ENCODE measurements around the gene RIC8A. TPM values are rescaled to one million over a fixed set of nuclear protein-coding genes. Genes with fewer than 3 reads are reported as not detected.

RIC8A gene
- total and polyA plus RNA-seq, 9 of the 15 experiments (the other 6 are each of a cell fraction or from before 2014, with no cell fraction given) = 10.7 to 108 (median 72.1) TPM

DNA sequence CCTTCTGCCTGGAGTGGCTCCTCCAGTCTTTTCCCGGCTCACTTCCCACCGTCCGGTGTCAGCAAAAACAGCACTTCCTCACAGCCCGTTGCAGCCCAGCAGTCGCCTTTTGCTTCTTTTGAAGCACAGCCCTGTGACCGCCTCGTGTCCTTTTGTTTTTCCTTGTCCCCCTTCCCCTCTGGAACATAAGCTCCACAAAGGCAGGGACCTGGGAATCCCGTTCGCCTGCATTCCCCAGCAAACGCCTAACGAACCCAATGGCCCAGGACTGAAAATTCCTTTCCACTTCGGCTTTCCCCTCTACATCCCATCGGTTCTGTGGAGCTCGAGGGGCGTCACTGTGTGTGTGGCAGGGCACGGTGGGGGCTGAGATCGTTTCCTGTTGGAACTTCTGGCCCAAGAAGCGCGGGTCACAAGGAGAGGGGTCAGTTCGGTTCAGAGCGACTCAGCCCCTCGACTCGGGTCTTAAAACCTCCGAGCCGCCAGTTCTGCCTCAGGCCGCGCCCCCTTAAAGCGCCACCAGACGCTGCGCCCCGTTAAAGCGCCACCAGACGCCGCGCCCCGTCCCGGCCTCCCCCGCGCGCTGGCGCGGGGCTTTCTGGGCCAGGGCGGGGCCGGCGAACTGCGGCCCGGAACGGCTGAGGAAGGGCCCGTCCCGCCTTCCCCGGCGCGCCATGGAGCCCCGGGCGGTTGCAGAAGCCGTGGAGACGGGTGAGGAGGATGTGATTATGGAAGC, 841 bp downstream of the RIC8A start (continued):
- TF ChIP-seq, protein P1, sequence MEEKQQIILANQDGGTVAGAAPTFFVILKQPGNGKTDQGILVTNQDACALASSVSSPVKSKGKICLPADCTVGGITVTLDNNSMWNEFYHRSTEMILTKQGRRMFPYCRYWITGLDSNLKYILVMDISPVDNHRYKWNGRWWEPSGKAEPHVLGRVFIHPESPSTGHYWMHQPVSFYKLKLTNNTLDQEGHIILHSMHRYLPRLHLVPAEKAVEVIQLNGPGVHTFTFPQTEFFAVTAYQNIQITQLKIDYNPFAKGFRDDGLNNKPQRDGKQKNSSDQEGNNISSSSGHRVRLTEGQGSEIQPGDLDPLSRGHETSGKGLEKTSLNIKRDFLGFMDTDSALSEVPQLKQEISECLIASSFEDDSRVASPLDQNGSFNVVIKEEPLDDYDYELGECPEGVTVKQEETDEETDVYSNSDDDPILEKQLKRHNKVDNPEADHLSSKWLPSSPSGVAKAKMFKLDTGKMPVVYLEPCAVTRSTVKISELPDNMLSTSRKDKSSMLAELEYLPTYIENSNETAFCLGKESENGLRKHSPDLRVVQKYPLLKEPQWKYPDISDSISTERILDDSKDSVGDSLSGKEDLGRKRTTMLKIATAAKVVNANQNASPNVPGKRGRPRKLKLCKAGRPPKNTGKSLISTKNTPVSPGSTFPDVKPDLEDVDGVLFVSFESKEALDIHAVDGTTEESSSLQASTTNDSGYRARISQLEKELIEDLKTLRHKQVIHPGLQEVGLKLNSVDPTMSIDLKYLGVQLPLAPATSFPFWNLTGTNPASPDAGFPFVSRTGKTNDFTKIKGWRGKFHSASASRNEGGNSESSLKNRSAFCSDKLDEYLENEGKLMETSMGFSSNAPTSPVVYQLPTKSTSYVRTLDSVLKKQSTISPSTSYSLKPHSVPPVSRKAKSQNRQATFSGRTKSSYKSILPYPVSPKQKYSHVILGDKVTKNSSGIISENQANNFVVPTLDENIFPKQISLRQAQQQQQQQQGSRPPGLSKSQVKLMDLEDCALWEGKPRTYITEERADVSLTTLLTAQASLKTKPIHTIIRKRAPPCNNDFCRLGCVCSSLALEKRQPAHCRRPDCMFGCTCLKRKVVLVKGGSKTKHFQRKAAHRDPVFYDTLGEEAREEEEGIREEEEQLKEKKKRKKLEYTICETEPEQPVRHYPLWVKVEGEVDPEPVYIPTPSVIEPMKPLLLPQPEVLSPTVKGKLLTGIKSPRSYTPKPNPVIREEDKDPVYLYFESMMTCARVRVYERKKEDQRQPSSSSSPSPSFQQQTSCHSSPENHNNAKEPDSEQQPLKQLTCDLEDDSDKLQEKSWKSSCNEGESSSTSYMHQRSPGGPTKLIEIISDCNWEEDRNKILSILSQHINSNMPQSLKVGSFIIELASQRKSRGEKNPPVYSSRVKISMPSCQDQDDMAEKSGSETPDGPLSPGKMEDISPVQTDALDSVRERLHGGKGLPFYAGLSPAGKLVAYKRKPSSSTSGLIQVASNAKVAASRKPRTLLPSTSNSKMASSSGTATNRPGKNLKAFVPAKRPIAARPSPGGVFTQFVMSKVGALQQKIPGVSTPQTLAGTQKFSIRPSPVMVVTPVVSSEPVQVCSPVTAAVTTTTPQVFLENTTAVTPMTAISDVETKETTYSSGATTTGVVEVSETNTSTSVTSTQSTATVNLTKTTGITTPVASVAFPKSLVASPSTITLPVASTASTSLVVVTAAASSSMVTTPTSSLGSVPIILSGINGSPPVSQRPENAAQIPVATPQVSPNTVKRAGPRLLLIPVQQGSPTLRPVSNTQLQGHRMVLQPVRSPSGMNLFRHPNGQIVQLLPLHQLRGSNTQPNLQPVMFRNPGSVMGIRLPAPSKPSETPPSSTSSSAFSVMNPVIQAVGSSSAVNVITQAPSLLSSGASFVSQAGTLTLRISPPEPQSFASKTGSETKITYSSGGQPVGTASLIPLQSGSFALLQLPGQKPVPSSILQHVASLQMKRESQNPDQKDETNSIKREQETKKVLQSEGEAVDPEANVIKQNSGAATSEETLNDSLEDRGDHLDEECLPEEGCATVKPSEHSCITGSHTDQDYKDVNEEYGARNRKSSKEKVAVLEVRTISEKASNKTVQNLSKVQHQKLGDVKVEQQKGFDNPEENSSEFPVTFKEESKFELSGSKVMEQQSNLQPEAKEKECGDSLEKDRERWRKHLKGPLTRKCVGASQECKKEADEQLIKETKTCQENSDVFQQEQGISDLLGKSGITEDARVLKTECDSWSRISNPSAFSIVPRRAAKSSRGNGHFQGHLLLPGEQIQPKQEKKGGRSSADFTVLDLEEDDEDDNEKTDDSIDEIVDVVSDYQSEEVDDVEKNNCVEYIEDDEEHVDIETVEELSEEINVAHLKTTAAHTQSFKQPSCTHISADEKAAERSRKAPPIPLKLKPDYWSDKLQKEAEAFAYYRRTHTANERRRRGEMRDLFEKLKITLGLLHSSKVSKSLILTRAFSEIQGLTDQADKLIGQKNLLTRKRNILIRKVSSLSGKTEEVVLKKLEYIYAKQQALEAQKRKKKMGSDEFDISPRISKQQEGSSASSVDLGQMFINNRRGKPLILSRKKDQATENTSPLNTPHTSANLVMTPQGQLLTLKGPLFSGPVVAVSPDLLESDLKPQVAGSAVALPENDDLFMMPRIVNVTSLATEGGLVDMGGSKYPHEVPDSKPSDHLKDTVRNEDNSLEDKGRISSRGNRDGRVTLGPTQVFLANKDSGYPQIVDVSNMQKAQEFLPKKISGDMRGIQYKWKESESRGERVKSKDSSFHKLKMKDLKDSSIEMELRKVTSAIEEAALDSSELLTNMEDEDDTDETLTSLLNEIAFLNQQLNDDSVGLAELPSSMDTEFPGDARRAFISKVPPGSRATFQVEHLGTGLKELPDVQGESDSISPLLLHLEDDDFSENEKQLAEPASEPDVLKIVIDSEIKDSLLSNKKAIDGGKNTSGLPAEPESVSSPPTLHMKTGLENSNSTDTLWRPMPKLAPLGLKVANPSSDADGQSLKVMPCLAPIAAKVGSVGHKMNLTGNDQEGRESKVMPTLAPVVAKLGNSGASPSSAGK (IDR thresholded peaks at IDR 0.05) = no peak
- TF ChIP-seq SIN3A (IDR thresholded peaks at IDR 0.05; ENCODE audit: borderline replicate concordance in 2 of 2, control insufficient read depth in 1 of 2, low read depth in 2 of 2, low read length in 2 of 2) (peak; percentile 82 to 89; a peak in 2 of 4 replicates), KDM5B (IDR thresholded peaks at IDR 0.05; ENCODE audit: insufficient replicate concordance, low read depth, low read length) (peak; percentile 67), HCFC1 (IDR thresholded peaks at IDR 0.05; ENCODE audit: low read depth, low read length) (peak; percentile 62), ZNF695 (CRISPR knock-in tag; IDR thresholded peaks at IDR 0.05) (no peak), GABPB2 (CRISPR knock-in tag; conservative IDR thresholded peaks at IDR 0.05) (no peak), RFX1 (IDR thresholded peaks at IDR 0.05) (no peak)
- TF ChIP-seq, protein P2, sequence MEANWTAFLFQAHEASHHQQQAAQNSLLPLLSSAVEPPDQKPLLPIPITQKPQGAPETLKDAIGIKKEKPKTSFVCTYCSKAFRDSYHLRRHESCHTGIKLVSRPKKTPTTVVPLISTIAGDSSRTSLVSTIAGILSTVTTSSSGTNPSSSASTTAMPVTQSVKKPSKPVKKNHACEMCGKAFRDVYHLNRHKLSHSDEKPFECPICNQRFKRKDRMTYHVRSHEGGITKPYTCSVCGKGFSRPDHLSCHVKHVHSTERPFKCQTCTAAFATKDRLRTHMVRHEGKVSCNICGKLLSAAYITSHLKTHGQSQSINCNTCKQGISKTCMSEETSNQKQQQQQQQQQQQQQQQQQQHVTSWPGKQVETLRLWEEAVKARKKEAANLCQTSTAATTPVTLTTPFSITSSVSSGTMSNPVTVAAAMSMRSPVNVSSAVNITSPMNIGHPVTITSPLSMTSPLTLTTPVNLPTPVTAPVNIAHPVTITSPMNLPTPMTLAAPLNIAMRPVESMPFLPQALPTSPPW (CRISPR knock-in tag; IDR thresholded peaks at IDR 0.05) = peak; percentile 93
- TF ChIP-seq, protein P3, sequence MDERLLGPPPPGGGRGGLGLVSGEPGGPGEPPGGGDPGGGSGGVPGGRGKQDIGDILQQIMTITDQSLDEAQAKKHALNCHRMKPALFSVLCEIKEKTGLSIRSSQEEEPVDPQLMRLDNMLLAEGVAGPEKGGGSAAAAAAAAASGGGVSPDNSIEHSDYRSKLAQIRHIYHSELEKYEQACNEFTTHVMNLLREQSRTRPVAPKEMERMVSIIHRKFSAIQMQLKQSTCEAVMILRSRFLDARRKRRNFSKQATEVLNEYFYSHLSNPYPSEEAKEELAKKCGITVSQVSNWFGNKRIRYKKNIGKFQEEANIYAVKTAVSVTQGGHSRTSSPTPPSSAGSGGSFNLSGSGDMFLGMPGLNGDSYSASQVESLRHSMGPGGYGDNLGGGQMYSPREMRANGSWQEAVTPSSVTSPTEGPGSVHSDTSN (CRISPR knock-in tag; IDR thresholded peaks at IDR 0.05; ENCODE audit: low read depth) = no peak
- TF ChIP-seq, protein P3 (tag; conservative IDR thresholded peaks at IDR 0.05; ENCODE audit: low read depth) = no peak
